K562 (cell line): ENCODE results near the gene SERF2. TPM values are rescaled to one million over a fixed set of nuclear protein-coding genes. Genes with fewer than 3 reads are reported as not detected.
A peak's percentile ranks its signal among the peaks of the same experiment; 100 is the strongest.

ENCODE experiments used
- CCNT2 ChIP-seq: IDR thresholded peaks from 2 replicates; pipeline ENCODE4 v1.6.1; 2011; ENCODE audit warnings: borderline replicate concordance, low read depth, mild to moderate bottlenecking, moderate library complexity, mixed read lengths, low read length; ENCODE audit not compliant: insufficient read length; ENCODE audit errors: extremely low read depth
- FOXP1 ChIP-seq: sonication (generic); formaldehyde crosslinking; IDR thresholded peaks from 2 replicates; pipeline ENCODE4 v1.8.0; 2022; ENCODE audit warnings: mild to moderate bottlenecking, missing genetic modification reagents
- KHSRP ChIP-seq: fragments of 450-650 bp; IDR thresholded peaks from 2 replicates; pipeline ENCODE4 v1.6.1; 2017
- KLF1 ChIP-seq: fragments of 450-650 bp; IDR thresholded peaks from 2 replicates; pipeline ENCODE4 v1.6.1; 2016; ENCODE audit warnings: missing genetic modification characterization, missing compliant biosample characterization
- LCOR ChIP-seq: sonication (generic); formaldehyde crosslinking; IDR thresholded peaks from 2 replicates; pipeline ENCODE4 v1.8.0; 2022; ENCODE audit warnings: mild to moderate bottlenecking, missing genetic modification reagents
- MBD2 ChIP-seq: sonication (generic); IDR thresholded peaks from 2 replicates; pipeline ENCODE4 v1.6.1; 2016; ENCODE audit warnings: low read depth, borderline replicate concordance
- PHF8 ChIP-seq: fragments of 200-600 bp; sonication (generic); IDR thresholded peaks from 2 replicates; pipeline ENCODE4 v1.6.1; 2012; ENCODE audit warnings: mixed run types, mild to moderate bottlenecking, inconsistent platforms, low read length, moderate library complexity, borderline replicate concordance
- RAD21 ChIP-seq, 2 experiments: fragments of 250-450 bp in 1 of 2; fragments of 450-650 bp in 1 of 2; sonication (Bioruptor Pico) in 1 of 2; formaldehyde crosslinking in 1 of 2; IDR thresholded peaks in 1 of 2; conservative IDR thresholded peaks in 1 of 2; 2 replicates each; pipeline versions ENCODE4 v1.4.0 to v1.8.0; 2020 to 2022; ENCODE audit warnings: mild to moderate bottlenecking in 2 of 2, moderate library complexity in 1 of 2
- RBM17 ChIP-seq: fragments of 200-400 bp; formaldehyde crosslinking; IDR thresholded peaks from 2 replicates; pipeline ENCODE4 v1.6.1; 2017; ENCODE audit warnings: low read depth, mild to moderate bottlenecking, low read length, borderline replicate concordance
- RHOXF2B ChIP-seq: fragments of 250-450 bp; sonication (Bioruptor Pico); conservative IDR thresholded peaks from 2 replicates; pipeline ENCODE4 v1.5.1; 2021
- U2AF1 ChIP-seq: fragments of 200-400 bp; formaldehyde crosslinking; optimal IDR thresholded peaks from 2 replicates; pipeline ENCODE3; 2017; ENCODE audit warnings: mild to moderate bottlenecking, low read depth, low read length, moderate library complexity
- ZBED1 ChIP-seq: IDR thresholded peaks from 2 replicates; pipeline ENCODE4 v1.6.1; 2014
- polyA plus RNA-seq, 8 experiments: library from polyadenylated mRNA; depleted of rRNA in 4 of 8; stranded (reverse) in 5 of 8; unstranded in 3 of 8; fragments of >200 nt; fragmentation: Nextera tagmentation in 2 of 8; fragmentation: Illumina TruSeq in 1 of 8; extraction: Ambion mirVana in 2 of 8; extraction: Trizol in 1 of 8; gene quantifications; 2 replicates each; pipeline versions ENCODE4 v1.2.1 to v1.2.3, GENCODE V29; 2011 to 2014; ENCODE audit warnings: inconsistent platforms in 1 of 8, missing spikeins in 1 of 8
- total RNA-seq, 7 experiments: library from RNA; depleted of rRNA in 6 of 7; stranded (reverse); fragments of >200 nt in 6 of 7; fragmentation: Illumina TruSeq in 2 of 7; extraction: Trizol in 2 of 7; gene quantifications; 2 replicates each; pipeline versions ENCODE4 v1.2.1 to v1.2.3, GENCODE V29; 2011 to 2021; ENCODE audit warnings: low replicate concordance in 1 of 7
- TF ChIP-seq, protein P1 (sequence below): fragments of 250-450 bp; sonication (Bioruptor Pico); IDR thresholded peaks from 2 replicates; pipeline ENCODE4 v1.4.0; 2020
- TF ChIP-seq, protein P2 (sequence below): fragments of 150-350 bp; conservative IDR thresholded peaks from 2 replicates; pipeline ENCODE4 v1.6.1; 2014; ENCODE audit warnings: low read length
- TF ChIP-seq, protein P3 (sequence below): IDR thresholded peaks from 2 replicates; pipeline ENCODE4 v1.6.1; 2011; ENCODE audit warnings: borderline replicate concordance, low read depth, mild to moderate bottlenecking, moderate library complexity, low read length; ENCODE audit not compliant: insufficient read depth, poor library complexity, severe bottlenecking
- TF ChIP-seq, protein P4 (sequence below): sonication (generic); formaldehyde crosslinking; IDR thresholded peaks from 2 replicates; pipeline ENCODE4 v1.4.0; 2020; ENCODE audit warnings: mild to moderate bottlenecking, missing genetic modification reagents

The SERF2 gene
- total and polyA plus RNA-seq, 9 of the 15 experiments (the other 6 are each of a cell fraction or from before 2014, with no cell fraction given) = 497 to 3,360 (median 867) TPM

DNA sequence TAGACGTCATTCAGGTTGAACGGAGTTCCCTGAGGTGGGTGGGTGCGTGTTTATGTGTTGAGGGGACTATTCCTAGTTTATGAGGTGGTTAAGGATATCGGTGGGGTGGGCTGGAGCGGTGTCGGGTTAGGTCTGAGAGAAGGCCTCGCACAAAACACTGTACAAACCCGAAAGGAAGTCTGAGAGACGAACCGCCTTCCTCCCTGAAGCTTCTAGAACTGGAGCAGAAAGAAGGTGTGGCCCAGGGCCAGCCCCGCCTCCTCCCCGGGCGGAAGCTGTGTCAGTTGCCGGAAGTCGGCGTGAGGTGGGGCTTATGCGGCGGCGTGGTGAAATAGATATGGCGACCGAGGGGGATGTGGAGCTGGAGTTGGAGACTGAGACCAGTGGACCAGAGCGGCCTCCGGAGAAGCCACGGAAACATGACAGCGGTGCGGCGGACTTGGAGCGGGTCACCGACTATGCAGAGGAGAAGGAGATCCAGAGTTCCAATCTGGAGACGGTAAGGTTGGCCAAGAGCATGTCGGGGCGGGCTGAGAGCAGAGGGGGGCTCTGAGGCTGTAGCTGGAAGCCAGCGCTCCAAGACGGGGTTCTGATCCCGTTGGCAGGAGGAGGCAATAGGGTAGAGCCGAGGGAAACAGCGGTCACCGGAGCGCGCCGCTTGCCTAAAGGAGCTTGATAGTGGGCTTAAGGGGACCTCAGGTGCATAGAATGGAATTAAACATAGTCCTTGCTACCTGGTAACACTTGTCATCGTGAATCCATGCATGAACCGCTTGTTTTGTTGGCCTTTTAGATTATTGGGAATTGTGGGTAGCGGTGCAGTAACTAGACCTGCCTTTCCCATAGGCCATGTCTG, 8.4 kb downstream of the SERF2 start, which contains the start of gene HYPK (continued):
- TF ChIP-seq, protein P1, sequence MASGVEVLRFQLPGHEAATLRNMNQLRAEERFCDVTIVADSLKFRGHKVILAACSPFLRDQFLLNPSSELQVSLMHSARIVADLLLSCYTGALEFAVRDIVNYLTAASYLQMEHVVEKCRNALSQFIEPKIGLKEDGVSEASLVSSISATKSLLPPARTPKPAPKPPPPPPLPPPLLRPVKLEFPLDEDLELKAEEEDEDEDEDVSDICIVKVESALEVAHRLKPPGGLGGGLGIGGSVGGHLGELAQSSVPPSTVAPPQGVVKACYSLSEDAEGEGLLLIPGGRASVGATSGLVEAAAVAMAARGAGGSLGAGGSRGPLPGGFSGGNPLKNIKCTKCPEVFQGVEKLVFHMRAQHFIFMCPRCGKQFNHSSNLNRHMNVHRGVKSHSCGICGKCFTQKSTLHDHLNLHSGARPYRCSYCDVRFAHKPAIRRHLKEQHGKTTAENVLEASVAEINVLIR = no peak
- TF ChIP-seq PHF8 (peak; percentile 84; the same call in 1 of the 2 replicates), KLF1 (no peak), RAD21 (CRISPR knock-in tag; conservative IDR thresholded peaks at IDR 0.05 in 1 of 2, IDR thresholded peaks at IDR 0.05 in 1 of 2) (no peak), CCNT2 (peak; percentile 50), KHSRP (no peak), U2AF1 (no peak), MBD2 (no peak), FOXP1 (CRISPR knock-in tag) (0 out of 2 replicates have a peak, but pooled peaks have one; percentile 49), ZBED1 (no peak), LCOR (no peak), RBM17 (no peak), RHOXF2B (CRISPR knock-in tag) (0 out of 2 replicates have a peak, but pooled peaks have one; percentile 48)
- TF ChIP-seq, protein P2, sequence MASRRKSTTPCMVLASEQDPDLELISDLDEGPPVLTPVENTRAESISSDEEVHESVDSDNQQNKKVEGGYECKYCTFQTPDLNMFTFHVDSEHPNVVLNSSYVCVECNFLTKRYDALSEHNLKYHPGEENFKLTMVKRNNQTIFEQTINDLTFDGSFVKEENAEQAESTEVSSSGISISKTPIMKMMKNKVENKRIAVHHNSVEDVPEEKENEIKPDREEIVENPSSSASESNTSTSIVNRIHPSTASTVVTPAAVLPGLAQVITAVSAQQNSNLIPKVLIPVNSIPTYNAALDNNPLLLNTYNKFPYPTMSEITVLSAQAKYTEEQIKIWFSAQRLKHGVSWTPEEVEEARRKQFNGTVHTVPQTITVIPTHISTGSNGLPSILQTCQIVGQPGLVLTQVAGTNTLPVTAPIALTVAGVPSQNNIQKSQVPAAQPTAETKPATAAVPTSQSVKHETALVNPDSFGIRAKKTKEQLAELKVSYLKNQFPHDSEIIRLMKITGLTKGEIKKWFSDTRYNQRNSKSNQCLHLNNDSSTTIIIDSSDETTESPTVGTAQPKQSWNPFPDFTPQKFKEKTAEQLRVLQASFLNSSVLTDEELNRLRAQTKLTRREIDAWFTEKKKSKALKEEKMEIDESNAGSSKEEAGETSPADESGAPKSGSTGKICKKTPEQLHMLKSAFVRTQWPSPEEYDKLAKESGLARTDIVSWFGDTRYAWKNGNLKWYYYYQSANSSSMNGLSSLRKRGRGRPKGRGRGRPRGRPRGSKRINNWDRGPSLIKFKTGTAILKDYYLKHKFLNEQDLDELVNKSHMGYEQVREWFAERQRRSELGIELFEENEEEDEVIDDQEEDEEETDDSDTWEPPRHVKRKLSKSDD = no peak
- TF ChIP-seq, protein P3, sequence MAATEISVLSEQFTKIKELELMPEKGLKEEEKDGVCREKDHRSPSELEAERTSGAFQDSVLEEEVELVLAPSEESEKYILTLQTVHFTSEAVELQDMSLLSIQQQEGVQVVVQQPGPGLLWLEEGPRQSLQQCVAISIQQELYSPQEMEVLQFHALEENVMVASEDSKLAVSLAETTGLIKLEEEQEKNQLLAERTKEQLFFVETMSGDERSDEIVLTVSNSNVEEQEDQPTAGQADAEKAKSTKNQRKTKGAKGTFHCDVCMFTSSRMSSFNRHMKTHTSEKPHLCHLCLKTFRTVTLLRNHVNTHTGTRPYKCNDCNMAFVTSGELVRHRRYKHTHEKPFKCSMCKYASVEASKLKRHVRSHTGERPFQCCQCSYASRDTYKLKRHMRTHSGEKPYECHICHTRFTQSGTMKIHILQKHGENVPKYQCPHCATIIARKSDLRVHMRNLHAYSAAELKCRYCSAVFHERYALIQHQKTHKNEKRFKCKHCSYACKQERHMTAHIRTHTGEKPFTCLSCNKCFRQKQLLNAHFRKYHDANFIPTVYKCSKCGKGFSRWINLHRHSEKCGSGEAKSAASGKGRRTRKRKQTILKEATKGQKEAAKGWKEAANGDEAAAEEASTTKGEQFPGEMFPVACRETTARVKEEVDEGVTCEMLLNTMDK = no peak
- TF ChIP-seq, protein P4, sequence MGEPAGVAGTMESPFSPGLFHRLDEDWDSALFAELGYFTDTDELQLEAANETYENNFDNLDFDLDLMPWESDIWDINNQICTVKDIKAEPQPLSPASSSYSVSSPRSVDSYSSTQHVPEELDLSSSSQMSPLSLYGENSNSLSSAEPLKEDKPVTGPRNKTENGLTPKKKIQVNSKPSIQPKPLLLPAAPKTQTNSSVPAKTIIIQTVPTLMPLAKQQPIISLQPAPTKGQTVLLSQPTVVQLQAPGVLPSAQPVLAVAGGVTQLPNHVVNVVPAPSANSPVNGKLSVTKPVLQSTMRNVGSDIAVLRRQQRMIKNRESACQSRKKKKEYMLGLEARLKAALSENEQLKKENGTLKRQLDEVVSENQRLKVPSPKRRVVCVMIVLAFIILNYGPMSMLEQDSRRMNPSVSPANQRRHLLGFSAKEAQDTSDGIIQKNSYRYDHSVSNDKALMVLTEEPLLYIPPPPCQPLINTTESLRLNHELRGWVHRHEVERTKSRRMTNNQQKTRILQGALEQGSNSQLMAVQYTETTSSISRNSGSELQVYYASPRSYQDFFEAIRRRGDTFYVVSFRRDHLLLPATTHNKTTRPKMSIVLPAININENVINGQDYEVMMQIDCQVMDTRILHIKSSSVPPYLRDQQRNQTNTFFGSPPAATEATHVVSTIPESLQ (CRISPR knock-in tag) = no peak
